Smooth muscle cell (in vitro differentiated cells): ENCODE data around the gene GDF10. TPM values are rescaled to one million over a fixed set of nuclear protein-coding genes. Genes with fewer than 3 reads are reported as not detected.

Source experiments
- DNase-seq: peaks from one replicate; lab custom pipeline; 2025; ENCODE audit not compliant: unreplicated experiment; lab: John Stamatoyannopoulos, UW
- H2AFZ ChIP-seq: fragments of 200-600 bp; sonication (generic); 2 replicates; pipeline ENCODE4 v1.6.0; 2016; ENCODE audit warnings: antibody characterized with exemption, low read depth, mild to moderate bottlenecking
- H3F3A ChIP-seq: fragments of 200-600 bp; sonication (generic); 2 replicates; pipeline ENCODE4 v1.6.0; 2017; ENCODE audit warnings: antibody characterized with exemption, low read depth
- H3K27ac ChIP-seq: fragments of 200-600 bp; sonication (generic); 2 replicates; pipeline ENCODE4 v1.5.1; 2016; ENCODE audit warnings: low read depth, mild to moderate bottlenecking
- H3K27me3 ChIP-seq: fragments of 200-600 bp; sonication (generic); 2 replicates; pipeline ENCODE4 v1.6.1; 2016; ENCODE audit warnings: low read depth, mild to moderate bottlenecking
- H3K36me3 ChIP-seq: fragments of 200-600 bp; sonication (generic); 2 replicates; pipeline ENCODE4 v1.5.1; 2016; ENCODE audit warnings: low read depth
- H3K4me1 ChIP-seq: fragments of 200-600 bp; sonication (generic); 2 replicates; pipeline ENCODE4 v1.5.1; 2016; ENCODE audit warnings: low read depth
- H3K4me2 ChIP-seq: fragments of 200-600 bp; sonication (generic); 2 replicates; pipeline ENCODE4 v1.6.0; 2016; ENCODE audit warnings: mild to moderate bottlenecking
- H3K4me3 ChIP-seq: fragments of 200-600 bp; sonication (generic); 2 replicates; pipeline ENCODE4 v1.5.1; 2016; ENCODE audit warnings: mild to moderate bottlenecking
- H3K79me2 ChIP-seq: fragments of 200-600 bp; sonication (generic); 2 replicates; pipeline ENCODE4 v1.6.0; 2016; ENCODE audit warnings: low read depth, mild to moderate bottlenecking
- H3K9ac ChIP-seq: fragments of 200-600 bp; sonication (generic); 2 replicates; pipeline ENCODE4 v1.6.0; 2016; ENCODE audit warnings: low read depth
- H3K9me3 ChIP-seq: fragments of 200-600 bp; sonication (generic); replicated peaks from 2 replicates; pipeline ENCODE4 v1.5.1; 2016; ENCODE audit warnings: low read depth
- H4K20me1 ChIP-seq: fragments of 200-600 bp; sonication (generic); 2 replicates; pipeline ENCODE4 v1.6.0; 2016; ENCODE audit warnings: low read depth
- CTCF ChIP-seq: fragments of 200-600 bp; sonication (generic); IDR thresholded peaks from 2 replicates; pipeline ENCODE4 v1.5.1; 2017; ENCODE audit warnings: borderline replicate concordance, mild to moderate bottlenecking, antibody characterized with exemption; ENCODE audit not compliant: insufficient read depth, poor library complexity, severe bottlenecking
- WGBS: methylation state at CpG from one replicate; pipeline ENCODE4 v1.1.7; 2016; ENCODE audit warnings: low lambda C conversion rate; 5-methylcytosine and 5-hydroxymethylcytosine counted together
- polyA plus RNA-seq: library from polyadenylated mRNA; unstranded; fragments of >200 nt; fragmentation: Nextera tagmentation; extraction: Ambion mirVana; gene quantifications from 2 replicates; pipeline ENCODE4 v1.2.1, GENCODE V29; 2016
- total RNA-seq: library from RNA; depleted of rRNA; stranded (reverse); fragments of >200 nt; gene quantifications from 2 replicates; pipeline ENCODE4 v1.2.3, GENCODE V29; 2014

Gene GDF10
- total and polyA plus RNA-seq, 2 experiments from 2014 or later: 0.58 to 1.5 TPM

- TF ChIP-seq CTCF: no peak
- Histone ChIP-seq H3K4me2 (no peak overlapping the region), H3K27me3 (peaks cover 7% of the 10 kb centered on the region), H3K9ac (no peak overlapping the region), H3K4me3 (no peak overlapping the region), H3K79me2 (no peaks in the 10 kb centered on the region), H3K27ac (no peak overlapping the region), H3K9me3 (no peaks in the 10 kb centered on the region), H3K4me1 (peaks cover 3% of the 10 kb centered on the region), H4K20me1 (no peaks in the 10 kb centered on the region), H3K36me3 (no peaks in the 10 kb centered on the region), H3F3A (no peaks in the 10 kb centered on the region), H2AFZ (no peak overlapping the region)
- 92% methylated on average over 3 of the region's 3 CpGs for WGBS
- no peak for DNase-seq
Observed at GRCh38 chr10:47258921-47259320, 41.1 kb upstream of the GDF10 start.

- no peak for TF ChIP-seq CTCF
- Histone ChIP-seq H3K27ac (no peak overlapping the region), H2AFZ (no peak overlapping the region), H3K9ac (no peak overlapping the region), H3K79me2 (no peaks in the 10 kb centered on the region), H3K36me3 (no peaks in the 10 kb centered on the region), H3K27me3 (peaks cover 7% of the 10 kb centered on the region), H4K20me1 (no peaks in the 10 kb centered on the region), H3K9me3 (no peaks in the 10 kb centered on the region), H3K4me3 (no peak overlapping the region), H3K4me2 (no peak overlapping the region), H3F3A (no peaks in the 10 kb centered on the region), H3K4me1 (no peaks in the 10 kb centered on the region)
- no peak for DNase-seq
- WGBS: 80% methylated on average over 5 of the region's 5 CpGs
Observed at GRCh38 chr10:47259466-47259865, 40.5 kb upstream of the GDF10 start.

- WGBS: 52% methylated on average over 9 of the region's 9 CpGs
- H3K4me2 ChIP-seq: no peak overlapping the region
- no peak overlapping the region for H3K9ac ChIP-seq
- H2AFZ ChIP-seq: no peak overlapping the region
- peaks cover 7% of the 10 kb centered on the region for H3K27me3 ChIP-seq
- no peak overlapping the region for H3K27ac ChIP-seq
- H3K36me3 ChIP-seq: no peaks in the 10 kb centered on the region
- H3K9me3 ChIP-seq: no peaks in the 10 kb centered on the region
- TF ChIP-seq CTCF: no peak
- no peaks in the 10 kb centered on the region for H3K4me1 ChIP-seq
- no peaks in the 10 kb centered on the region for H4K20me1 ChIP-seq
- no peaks in the 10 kb centered on the region for H3K79me2 ChIP-seq
- DNase-seq: no peak
- no peaks in the 10 kb centered on the region for H3F3A ChIP-seq
- no peak overlapping the region for H3K4me3 ChIP-seq
Observed at GRCh38 chr10:47260505-47261111, 39.4 kb upstream of the GDF10 start.

- Histone ChIP-seq H3K27me3 (peaks cover 7% of the 10 kb centered on the region), H3K9me3 (no peaks in the 10 kb centered on the region), H3F3A (no peaks in the 10 kb centered on the region), H3K4me2 (no peak overlapping the region), H3K9ac (no peak overlapping the region), H3K4me1 (no peaks in the 10 kb centered on the region), H3K36me3 (no peaks in the 10 kb centered on the region), H2AFZ (no peak overlapping the region), H4K20me1 (no peaks in the 10 kb centered on the region), H3K4me3 (no peak overlapping the region), H3K27ac (no peak overlapping the region), H3K79me2 (no peaks in the 10 kb centered on the region)
- WGBS: 100% methylated on average over 1 of the region's 1 CpG
- TF ChIP-seq CTCF: no peak
- no peak for DNase-seq
Observed at GRCh38 chr10:47261121-47261520, 38.9 kb upstream of the GDF10 start.
